Measurements from ENCODE around the gene CEACAM3.
A peak's percentile ranks its signal among the peaks of the same experiment; 100 is the strongest.

CEACAM3 gene

DNA sequence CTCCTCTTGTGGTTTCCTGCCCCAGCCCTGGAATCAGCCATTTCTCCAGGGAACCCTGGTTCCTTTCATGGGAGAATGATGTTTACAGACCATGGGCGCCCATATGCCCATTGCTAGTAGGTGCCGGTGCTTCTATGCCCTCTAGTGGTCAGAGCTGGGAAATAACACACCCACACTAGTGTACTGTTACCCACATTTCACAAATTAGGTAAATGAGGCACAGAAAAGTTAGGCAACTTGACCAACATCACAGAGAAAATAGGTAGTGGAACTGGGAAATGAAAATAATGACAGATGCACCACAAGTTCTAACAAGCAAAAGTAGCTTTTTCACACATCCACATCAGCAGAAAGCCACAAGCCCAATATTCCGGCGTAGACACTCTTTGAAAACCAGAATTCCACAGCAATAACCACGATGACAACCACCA is 1.3 kb upstream of the CEACAM3 start:
- H3K27ac ChIP-seq, result no peak overlapping the region
- TF ChIP-seq, protein P1, sequence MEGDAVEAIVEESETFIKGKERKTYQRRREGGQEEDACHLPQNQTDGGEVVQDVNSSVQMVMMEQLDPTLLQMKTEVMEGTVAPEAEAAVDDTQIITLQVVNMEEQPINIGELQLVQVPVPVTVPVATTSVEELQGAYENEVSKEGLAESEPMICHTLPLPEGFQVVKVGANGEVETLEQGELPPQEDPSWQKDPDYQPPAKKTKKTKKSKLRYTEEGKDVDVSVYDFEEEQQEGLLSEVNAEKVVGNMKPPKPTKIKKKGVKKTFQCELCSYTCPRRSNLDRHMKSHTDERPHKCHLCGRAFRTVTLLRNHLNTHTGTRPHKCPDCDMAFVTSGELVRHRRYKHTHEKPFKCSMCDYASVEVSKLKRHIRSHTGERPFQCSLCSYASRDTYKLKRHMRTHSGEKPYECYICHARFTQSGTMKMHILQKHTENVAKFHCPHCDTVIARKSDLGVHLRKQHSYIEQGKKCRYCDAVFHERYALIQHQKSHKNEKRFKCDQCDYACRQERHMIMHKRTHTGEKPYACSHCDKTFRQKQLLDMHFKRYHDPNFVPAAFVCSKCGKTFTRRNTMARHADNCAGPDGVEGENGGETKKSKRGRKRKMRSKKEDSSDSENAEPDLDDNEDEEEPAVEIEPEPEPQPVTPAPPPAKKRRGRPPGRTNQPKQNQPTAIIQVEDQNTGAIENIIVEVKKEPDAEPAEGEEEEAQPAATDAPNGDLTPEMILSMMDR (conservative IDR thresholded peaks at IDR 0.05), result peak; percentile 94

DNA sequence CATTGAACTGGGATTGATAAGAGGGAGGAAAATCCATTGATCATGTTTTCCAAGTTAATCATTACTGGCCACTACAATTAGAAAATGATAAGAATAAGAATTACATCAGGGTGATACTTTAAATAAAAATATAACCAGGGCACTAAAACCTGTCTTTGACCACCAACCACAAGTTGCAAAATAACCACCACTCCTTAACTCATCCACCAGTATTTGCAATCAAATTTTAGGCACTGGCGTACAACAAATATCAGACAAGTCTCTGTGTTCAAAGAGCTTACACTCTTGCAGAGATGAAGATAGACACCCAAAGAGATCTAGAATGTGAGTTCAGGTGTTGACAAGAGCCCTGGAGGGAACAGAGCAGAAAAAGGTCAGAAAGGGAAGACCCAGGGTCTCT is 514 bp downstream of the CEACAM3 start:
- no peak overlapping the region; the same call in 1 of the 2 replicates for H3K27ac ChIP-seq
- TF ChIP-seq, protein P1 (conservative IDR thresholded peaks at IDR 0.05), result no peak

DNA sequence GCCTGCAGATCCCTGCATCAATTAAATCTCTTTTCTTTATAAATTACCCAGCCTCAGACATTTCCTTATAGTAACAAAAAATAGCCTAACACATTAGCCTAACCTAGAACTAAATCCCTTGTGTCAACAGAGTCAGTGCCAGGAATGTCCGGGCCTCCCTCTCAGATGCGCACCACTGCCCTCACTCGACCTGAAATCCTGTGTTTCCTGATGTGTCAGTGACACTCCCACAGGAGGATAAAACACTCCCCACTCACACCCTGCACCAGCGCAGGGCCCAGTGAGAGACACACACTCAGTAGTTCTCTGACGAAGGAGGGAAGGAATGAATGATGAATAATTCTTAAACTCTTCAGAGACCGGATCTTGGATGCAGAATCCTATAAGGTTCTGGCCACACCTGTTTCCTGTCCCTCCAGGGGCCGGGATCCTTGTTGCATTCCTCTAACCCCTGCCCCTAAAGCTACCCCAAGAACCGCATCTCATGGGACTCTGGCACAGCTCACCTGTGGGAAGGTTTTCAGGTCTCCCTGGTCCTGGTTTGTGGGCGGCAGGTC is 3.1 kb downstream of the CEACAM3 start:
- peak overlapping the region; percentile 93 for H3K27ac ChIP-seq
- TF ChIP-seq, protein P1 (conservative IDR thresholded peaks at IDR 0.05), result no peak

DNA sequence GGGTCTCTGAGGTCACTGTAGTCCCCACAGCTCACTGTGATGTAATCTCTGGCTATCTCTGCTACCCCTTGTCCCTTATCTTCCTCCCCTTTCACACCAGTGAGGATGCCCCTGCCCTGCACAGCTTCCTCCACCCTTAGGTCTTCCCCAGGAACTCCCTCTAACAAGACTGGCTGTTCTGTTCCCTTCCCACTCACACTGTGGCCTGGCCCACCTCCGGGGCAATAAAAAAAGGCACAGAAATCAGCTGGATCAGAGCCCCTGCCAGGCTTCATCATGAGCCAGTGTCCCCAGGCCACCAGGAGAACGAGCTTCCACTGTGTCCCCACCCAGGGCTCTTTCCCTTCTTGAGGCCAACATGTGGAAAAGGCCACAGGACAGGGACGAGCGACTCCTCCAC is 4.6 kb downstream of the CEACAM3 start:
- TF ChIP-seq, protein P1 (conservative IDR thresholded peaks at IDR 0.05), result no peak
- H3K27ac ChIP-seq, result peak overlapping the region; percentile 93

DNA sequence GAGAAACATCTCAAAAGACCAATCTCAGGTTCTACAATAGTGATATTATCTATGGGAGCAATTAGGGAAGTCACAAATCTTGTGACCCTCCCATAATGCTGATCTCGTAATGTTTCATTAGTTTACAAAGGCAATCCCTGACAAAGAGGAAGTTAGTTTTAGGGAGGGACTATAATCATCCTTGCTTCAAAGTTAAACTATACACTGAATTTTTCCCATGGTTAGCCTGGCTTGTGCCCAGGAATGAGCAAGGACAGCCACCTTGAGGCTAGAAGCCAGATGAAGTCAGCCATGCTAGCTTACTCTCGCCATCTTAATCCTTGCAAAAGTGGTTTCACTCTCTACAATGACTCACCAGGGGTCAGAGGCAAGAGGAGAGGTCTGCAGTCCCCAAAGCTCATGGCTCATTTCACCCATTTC is 5.4 kb downstream of the CEACAM3 start:
- peak overlapping the region; percentile 93 for H3K27ac ChIP-seq
- TF ChIP-seq, protein P1 (conservative IDR thresholded peaks at IDR 0.05), result no peak

DNA sequence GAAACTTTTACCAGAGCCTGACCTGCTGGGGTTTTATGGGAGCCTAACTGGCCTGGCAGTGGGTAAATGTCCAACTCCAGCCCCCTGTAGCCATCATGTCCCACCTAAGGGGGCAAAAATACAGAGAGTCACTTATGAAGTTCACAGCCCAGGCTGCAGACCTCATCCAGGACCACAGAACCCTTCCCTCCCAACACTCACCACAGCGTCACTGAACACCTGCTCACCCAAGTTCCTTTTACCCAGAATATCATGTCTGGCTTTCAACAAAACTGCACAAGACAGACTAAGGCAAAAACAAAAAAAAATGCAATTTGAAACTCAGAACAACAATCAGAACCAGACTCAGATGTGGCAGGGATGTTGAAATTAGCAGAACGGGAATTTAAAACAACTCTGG is 6.4 kb downstream of the CEACAM3 start:
- TF ChIP-seq, protein P1 (conservative IDR thresholded peaks at IDR 0.05), result no peak
- peak overlapping the region; percentile 93; the same call in 1 of the 2 replicates for H3K27ac ChIP-seq

DNA sequence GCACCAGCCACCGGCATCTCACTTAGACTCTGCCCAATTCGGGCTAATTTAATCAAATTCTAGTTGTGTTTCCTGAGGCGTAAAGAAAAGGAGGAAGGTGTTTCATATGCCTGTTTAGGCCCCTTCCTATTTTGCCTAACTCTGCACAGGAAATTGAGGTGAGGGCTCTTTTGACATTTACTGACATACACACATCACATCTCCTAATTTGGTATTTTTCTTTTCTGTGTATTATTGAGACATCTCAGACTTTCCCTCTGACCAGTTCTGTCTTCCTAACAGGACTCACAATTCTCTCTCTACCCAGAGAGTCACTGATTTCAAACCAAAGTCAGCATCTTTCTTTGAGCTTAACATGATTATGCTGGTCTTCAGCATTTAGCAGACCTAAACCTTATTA is 7.9 kb downstream of the CEACAM3 start:
- H3K27ac ChIP-seq, result no peak overlapping the region
- TF ChIP-seq, protein P1 (conservative IDR thresholded peaks at IDR 0.05), result no peak

All from VCaP (cell line).